GM21390 (cell line): ENCODE data around the gene AEBP1.

Experiments
- ATAC-seq: cut with Tn5 transposase; IDR thresholded peaks from one replicate; pipeline ENCODE4 v1.9.1; 2021; ENCODE audit not compliant: unreplicated experiment

The AEBP1 gene

GRCh38 chr7:44102846-44103565, 1.1 kb upstream of the AEBP1 start:
- ATAC-seq = no peak

GRCh38 chr7:44103566-44103922, 601 bp upstream of the AEBP1 start:
- no peak for ATAC-seq

GRCh38 chr7:44104860-44105771, 971 bp downstream of the AEBP1 start:
- ATAC-seq = no peak

GRCh38 chr7:44105832-44106231, 1.7 kb downstream of the AEBP1 start:
- no peak for ATAC-seq

GRCh38 chr7:44106311-44107065, 2.3 kb downstream of the AEBP1 start:
- ATAC-seq = no peak

- ATAC-seq = no peak
Observed at GRCh38 chr7:44107116-44107960, 3.2 kb downstream of the AEBP1 start.

- ATAC-seq = no peak
Observed at GRCh38 chr7:44107961-44108767, 4.0 kb downstream of the AEBP1 start.

- ATAC-seq = no peak
Observed at GRCh38 chr7:44108768-44109750, 4.9 kb downstream of the AEBP1 start.

- ATAC-seq = no peak
Observed at GRCh38 chr7:44109991-44110390, 5.8 kb downstream of the AEBP1 start.

GRCh38 chr7:44110719-44111635, 6.8 kb downstream of the AEBP1 start:
- ATAC-seq = no peak

GRCh38 chr7:44111761-44112160, 7.6 kb downstream of the AEBP1 start:
- no peak for ATAC-seq

- ATAC-seq = no peak
Observed at GRCh38 chr7:44112231-44112996, 8.3 kb downstream of the AEBP1 start.

GRCh38 chr7:44112997-44113763, 9.0 kb downstream of the AEBP1 start:
- no peak for ATAC-seq

GRCh38 chr7:44113764-44114354, 9.7 kb downstream of the AEBP1 start:
- no peak for ATAC-seq

GRCh38 chr7:44114586-44115310, 10.6 kb downstream of the AEBP1 start:
- no peak for ATAC-seq
